ENCODE data around the gene ST6GALNAC5.

The ST6GALNAC5 gene

DNA sequence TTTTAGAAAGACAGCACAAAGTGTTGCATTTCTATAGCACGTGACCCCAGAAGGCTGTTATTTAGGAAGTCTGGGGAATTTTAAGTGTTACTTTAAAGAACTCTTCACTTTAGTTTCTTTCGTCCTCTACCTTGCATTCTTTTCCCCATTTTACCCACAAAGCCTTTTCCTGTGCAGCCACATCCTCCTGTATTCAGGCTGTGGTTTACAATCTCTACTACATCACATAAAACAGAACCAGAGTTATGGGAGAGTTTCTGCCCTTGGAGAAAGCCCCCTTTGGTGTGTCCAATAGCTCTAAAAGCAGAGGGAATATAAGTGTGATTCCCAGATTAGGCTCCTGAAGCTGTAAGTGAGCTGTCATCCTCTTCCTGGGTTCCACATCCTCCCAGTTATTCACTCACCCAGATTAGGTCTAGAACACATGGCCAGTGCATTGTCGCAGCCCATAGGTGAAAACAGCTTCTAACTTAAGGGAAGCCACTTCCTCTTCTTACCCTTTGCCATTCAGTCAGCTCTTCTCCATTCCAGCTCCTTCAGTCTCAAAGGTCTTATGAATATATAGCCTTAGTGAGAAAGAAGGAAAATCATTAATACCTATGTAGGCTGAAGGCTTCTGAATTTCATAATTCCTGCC, 180.8 kb downstream of the ST6GALNAC5 start:
- DNase-seq (ENCODE audit: low read depth, low spot score) = no peak

DNA sequence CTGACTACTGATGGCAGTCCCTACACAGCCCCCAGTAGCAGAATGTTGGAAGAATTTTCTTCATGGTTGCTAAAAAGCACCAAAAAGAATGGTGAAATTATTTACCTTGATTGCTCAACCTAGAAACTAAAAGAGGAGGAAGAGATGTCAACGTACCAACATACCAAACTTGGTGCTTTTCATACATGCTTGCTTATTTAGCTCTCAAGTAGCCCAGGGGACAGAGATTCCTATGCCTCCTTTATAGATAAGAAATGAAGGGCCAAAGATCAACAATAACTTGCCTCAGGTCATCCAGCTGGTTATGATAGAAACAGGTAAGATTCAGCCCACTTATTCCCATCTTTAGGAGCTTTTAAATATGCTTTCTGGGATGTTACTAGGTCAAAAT, 181.3 kb downstream of the ST6GALNAC5 start:
- no peak for DNase-seq (ENCODE audit: low read depth, low spot score)

DNA sequence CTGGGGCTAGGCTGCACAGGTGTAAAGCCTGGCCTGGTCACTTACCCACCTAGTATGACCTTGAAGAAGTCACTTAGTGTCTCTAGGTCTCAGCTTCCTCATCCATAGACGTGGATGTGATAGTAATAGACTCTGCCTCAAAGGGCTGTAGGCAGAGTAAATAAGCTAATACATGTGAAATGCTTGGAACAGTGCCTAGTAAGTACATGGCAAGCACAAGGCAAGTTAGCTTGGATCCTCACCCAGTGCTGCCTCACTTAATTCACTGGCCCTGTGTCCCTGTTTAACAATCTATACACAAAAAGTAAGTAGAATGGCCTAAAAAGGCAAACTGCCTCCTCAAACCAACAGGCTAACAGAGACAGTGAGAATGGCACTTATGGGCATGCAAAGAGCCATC, 184.1 kb downstream of the ST6GALNAC5 start:
- DNase-seq (ENCODE audit: low read depth, low spot score) = no peak

DNA sequence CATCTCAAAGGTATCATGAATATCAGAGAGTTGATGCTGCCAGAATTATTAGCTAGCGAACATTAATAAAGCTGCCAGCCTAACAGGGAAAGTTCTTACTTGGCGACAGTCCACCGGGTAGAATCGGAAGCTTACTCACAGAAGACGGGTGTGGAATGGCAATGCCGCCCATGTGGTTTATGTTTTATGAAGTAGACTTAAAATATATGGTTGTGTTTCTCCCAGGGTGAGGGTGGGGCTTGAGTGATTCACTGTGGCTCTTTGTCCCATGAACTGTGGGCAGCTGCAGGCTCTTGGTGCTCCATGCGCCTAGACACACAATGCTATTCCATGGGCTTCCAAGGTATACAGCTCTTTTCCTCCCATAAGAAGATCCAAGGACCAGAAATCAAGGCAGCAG, 189.2 kb downstream of the ST6GALNAC5 start:
- DNase-seq (ENCODE audit: low read depth, low spot score) = no peak

DNA sequence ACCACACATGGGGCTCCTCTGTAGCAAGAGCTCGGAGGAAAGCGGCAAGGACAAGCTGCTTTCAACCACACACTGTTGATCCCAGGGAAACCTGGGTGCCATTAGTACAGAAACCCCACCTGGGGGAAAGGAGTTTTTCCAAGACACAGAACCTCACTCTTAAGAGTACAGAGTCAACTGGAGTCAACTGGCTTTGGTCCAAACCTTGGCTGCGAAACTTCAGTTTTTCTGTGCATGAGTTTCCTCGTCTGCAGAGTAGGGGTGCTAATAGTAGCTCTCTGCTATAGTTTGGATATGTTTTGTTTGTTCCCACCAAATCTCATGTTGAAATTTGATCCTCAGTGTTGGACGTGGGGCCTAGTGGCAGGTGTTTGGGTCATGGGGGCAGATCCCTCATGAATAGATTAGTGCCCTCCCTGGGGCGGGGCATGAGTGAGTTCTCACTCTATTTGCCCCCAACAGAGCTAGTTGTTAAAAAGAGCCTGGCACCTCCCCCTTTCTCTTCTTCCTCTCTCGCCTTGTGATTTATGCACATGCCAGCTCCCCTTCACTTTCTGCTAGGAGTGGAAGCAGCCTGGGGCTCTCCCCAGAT, 190.8 kb downstream of the ST6GALNAC5 start:
- no peak for DNase-seq (ENCODE audit: low read depth, low spot score)

DNA sequence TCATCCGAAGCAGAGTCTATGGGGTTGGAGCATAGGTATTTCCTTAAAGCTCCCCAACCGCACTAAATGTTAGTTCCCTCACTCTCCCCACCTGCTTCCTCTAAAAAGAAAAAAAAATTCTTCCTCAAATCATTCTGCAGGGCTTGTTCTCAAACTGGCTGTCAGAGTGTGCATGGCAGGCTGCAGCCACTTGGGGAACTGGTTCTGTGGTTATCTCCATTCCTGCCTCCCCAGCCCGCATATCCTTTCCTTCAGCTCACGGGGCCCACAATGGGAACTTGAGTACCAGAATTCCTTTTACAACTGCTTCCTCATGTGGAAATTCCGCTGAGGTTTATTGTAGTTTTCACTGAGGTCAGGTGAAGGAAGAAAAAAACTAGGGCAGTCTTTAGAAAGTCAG, 192.7 kb downstream of the ST6GALNAC5 start:
- DNase-seq (ENCODE audit: low read depth, low spot score) = no peak

DNA sequence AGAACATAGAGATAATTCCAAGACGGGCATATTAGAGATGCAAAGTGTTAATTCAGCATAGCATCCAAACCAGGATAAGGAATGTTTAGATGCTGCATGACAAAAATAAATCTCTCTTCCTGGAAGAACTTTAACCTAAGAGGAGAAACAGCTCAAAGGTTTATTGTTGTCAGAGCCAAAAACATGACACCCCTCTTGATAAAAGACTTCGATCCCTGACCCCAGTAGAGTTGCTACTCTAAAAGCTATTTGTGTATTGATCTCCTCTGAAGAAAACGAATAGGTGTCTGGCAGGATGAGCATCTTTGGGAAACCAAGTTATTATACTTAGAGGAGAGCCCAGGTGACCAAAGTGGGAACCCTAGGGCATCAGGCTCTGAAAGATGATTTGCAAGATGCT, 193.9 kb downstream of the ST6GALNAC5 start:
- DNase-seq (ENCODE audit: low read depth, low spot score) = no peak

DNA sequence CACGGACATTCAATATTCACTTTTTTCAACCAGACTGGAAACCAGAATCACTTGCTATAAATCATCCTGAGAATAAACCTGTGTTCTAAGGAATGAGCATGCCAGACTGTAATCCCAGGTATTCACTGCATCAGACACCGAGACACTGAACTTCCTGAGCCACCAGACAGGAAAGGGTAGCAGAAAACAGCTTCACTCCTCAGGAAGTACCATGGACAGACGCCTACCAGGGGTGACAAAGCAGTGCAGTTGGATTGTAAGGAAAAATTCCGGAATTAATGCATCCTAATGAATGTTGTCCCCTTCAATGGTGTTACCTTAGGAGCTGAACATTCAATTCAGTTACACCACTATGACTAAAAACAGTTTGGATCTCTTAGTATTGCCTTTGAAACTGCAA, 195.8 kb downstream of the ST6GALNAC5 start:
- DNase-seq (ENCODE audit: low read depth, low spot score) = no peak

DNA sequence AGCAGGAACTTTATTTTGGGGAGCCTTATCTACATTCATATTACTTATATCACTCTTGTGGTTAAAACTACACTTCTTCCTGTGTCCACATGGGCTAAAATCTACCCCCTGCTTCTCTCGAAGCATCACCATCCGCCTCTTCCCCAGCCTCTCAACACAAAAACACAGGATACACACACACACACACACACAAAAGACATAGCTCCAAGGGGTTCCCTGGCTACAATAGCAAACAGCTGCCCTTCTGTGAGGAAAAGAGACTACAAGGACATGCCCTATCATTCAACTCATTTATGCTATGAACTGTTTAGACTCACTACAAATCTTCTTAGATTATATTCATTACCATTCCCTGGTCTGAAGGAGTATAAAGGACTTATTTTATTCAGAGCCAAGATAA, 197.0 kb downstream of the ST6GALNAC5 start:
- no peak for DNase-seq (ENCODE audit: low read depth, low spot score)

DNA sequence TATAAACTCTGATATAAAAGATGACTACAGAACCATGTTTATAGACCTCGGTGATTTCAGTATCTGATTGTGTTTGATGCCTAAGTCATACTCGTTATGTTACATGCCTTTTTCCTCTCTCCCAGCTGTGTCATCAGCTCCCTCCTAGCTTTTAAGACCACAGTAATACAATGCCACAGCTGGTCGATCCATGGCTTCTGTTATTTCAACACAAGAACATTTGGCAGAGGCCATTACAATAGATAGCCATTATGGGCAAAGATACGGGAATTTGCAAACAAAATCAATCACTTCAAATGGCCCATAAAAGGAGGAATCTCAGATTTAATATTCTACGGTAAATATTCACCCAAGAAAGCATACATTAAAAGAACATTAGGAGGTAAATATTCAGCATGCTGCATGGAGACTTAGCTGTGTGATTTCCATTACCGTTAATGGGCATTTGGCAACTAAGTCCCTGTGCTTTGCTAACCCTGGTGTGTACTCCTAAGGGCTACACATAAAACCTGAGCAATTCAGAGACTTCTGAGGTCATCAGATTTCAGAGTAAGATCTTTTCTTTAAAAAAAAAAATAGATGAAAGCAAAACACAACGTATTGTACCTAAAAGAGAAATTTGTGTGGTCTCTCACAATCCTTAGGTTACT, 198.5 kb downstream of the ST6GALNAC5 start:
- no peak for DNase-seq (ENCODE audit: low read depth, low spot score)

DNA sequence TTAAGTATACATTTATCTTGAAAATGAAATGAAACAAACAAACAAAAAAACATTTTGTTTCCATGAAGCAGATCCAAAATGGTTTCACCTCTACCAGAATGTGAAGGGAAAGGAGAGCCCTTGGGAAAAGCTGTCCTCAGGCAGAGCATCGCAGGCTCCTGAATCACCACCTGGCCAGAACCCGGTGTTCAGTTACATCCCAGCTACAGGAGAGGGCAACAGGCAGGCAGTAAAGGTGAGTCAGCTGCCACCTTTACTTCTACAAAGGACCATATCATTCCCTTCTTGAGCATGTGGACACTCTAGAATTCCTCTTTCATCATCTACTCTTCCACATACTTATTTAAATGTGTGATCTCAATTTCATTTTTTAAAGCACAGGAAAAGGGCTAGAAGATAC, 200.7 kb downstream of the ST6GALNAC5 start:
- DNase-seq (ENCODE audit: low read depth, low spot score) = no peak

DNA sequence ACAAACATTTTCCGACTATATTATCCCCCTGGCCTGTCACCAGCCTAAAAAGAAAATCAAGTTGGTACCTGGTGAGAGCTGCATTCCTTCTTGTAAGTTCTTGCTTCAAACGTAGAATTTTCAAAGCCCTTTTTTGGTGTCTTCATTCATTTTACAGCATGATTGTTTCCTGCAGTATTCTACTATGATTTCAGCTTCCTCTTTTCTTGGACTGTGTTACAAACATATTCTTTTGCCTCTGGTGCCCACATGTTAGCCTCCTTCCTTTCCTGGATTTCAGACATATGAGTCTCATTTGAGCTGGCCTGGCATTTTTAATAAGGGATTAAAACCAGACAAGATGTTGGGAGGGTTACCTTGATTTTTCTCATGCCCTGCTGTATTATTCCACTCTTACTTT, 209.5 kb downstream of the ST6GALNAC5 start:
- no peak for DNase-seq (ENCODE audit: low read depth, low spot score)

DNA sequence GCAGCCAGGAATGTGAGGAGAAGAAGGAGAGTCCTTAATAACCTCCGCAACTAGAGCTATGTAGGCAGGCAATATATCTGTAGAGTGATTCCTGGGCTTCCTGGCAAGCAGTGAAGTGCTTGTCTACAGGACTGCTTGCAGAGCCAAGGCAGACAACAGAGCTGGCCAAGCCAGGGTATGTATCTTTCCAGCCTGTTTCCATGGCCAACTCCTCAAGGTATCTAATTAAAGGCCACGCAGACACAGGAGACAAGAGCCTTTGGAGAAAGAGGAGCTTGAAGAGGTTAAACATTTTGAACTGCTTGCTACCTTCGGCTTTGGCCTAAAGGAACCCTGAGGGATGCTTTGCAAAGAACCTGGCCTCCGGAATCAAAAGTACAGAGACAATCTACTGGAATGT, 214.6 kb downstream of the ST6GALNAC5 start:
- DNase-seq (ENCODE audit: low read depth, low spot score) = no peak

DNA sequence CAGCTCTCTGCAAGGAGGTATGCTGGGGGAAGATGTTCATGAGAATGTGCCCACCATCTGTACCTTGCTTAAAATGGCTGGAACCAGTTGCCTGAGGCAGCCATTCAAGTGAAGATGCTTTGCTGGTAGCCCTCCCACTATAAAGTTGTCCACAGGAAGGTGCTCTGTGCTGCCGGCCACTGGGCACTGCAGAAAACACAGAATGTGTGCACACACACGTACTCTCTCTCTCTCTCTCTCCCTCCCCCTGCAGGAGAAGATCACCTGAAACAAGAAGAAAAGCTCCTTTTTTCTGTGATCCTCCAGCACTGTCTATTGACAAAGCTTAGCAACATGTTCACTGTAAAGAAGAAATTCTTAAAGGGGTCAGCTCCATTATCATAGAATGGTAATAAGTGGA, 217.2 kb downstream of the ST6GALNAC5 start:
- DNase-seq (ENCODE audit: low read depth, low spot score) = no peak

DNA sequence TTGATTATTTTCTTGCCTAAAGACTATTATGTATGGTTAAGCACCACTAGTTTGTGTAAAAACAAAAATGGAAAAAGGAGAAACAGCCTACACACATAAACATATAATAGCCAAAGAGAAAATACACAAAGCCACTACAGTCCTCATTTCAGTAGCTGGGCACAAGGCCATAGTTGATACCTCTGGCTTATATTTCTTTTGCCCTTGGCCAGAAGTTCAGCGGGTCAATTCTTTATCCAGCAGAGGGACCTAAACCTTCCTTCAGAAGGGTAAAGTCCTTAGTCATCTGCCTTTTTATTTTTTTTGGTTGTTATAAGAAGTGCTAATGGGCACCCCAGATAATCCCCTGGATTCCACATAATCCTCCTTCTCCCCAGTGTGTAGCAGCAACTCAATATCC, 217.8 kb downstream of the ST6GALNAC5 start:
- DNase-seq (ENCODE audit: low read depth, low spot score) = no peak

DNA sequence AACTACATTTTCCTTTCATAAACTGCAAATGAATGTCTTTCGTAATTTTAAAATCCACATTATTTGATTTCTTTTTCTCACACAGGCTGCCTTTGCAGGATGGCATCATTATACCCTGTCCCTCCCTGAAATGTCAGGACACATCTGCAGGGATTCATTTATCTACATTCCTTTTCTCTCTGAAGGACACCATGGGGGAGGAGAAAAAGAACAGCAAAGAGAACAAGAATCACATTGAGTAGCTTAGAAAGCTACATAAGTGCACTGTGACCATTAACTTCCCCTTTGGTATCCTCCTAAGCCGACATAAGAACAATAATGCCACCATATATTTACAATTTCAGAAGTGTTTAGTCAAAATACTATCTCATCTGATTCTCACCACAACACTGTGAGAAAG, 222.5 kb downstream of the ST6GALNAC5 start:
- no peak for DNase-seq (ENCODE audit: low read depth, low spot score)

DNA sequence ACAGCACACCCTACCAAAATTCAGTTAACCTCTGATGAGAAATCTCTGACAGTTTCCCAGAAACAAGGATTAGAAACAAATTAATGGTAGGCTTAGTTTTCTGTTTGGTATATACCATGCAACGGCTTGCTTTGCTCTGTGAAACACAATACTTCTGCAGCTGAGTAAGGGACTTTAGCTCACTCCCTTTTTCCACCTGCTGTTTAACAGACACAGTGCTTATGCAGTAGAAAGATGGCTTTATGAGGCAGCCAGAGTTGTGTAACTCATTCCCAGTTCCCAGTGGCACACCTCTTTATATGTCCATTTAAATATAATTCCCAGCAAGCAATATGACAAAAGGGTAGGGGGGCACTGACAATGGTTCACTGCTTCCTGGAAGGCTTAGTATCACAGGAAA, 228.0 kb downstream of the ST6GALNAC5 start:
- no peak for DNase-seq (ENCODE audit: low read depth, low spot score)

DNA sequence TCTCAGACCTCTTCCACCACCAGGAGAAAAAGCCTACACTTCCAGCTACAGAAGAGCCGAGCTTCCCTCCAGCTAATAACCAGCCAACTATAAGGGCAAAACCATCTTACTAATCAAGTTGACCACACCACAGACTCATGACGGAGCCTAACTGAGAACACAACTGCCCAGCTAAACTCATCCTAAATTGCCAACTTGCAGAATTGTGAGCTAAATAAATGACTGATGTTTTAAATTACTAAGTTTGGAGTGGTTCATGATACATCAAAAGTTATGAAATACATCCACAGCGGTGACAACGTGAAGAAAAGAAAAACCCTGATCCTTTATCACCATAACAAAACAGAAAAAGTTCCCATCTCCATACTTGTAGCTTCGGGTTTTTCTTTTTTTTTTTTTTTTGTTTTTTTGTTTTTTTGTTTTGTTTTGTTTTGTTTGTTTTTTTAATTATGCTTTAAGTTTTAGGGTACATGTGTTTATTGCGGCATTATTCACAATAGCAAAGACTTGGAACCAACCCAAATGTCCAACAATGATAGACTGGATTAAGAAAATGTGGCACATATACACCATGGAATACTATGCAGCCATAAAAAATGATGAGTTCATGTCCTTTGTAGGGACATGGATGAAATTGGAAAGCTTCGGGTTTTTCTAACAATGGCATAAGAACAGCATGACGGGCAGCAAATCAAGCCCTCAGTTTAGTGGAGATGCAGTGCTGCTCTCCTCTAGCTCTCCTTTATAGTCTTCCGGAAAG, 229.4 kb downstream of the ST6GALNAC5 start:
- no peak for DNase-seq (ENCODE audit: low read depth, low spot score)

DNA sequence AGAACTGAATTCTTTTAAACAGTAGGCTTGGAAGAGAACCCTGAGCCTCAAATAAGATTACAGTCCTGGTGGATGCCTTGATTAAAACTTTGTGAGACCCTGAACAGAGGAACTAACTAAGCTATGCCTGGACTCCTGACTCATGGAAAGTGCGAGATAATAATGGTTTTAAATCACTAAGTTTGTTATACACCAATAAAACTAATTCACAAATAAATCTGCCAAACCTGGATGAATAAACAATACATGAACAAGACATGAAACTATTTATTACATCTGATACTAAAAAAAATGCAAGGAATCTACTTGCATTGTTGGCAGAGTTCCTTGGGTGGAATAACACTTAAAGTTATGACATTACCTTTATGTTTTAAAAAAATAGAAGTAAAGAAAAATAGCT, 233.6 kb downstream of the ST6GALNAC5 start:
- no peak for DNase-seq (ENCODE audit: low read depth, low spot score)

DNA sequence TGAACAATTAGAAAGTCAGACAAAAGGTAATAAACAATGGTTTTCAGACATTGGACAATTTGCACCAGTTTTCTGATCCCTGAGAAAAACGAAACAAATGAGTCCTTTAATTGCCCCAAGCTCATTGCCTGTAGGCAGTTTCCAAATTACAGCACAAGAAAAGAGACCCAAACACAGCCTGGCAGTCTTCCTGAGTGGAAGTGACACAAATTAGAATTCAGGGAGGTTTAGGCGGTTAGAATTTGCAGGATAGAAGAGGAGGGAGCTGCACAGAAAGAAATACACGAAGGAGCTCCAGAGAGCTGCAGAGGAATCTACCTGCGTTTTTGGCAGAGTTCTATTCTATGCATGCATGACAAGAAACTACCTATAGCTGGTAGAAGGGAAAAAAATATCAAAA, 236.2 kb downstream of the ST6GALNAC5 start:
- DNase-seq (ENCODE audit: low read depth, low spot score) = no peak

DNA sequence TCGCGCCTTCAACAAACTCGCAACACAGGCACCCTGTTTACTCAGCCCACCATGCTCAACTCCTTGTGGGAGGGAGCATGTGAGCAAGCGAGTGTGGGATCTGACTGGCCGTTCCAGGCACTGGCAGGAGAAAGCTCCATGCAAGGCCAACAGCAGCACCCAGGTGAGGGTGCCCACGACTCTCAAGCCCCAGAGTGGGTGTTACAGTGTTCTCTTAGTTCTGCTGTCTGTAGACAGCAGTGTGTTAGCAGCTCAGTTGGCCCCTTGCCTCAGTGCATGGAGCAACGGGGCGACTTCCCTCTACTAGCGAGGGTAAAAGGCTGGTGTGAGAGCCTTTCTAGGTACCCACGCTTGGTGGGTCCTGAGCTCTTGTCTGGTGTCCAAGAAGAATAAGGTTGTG, 237.4 kb downstream of the ST6GALNAC5 start:
- DNase-seq (ENCODE audit: low read depth, low spot score) = no peak
